Measurements from ENCODE around the gene STARD10. TPM values are rescaled to one million over a fixed set of nuclear protein-coding genes. Genes with fewer than 3 reads are reported as not detected.

STARD10 gene
- total and polyA plus RNA-seq, 4 donors = 70.5 to 328 (median 232) TPM

DNA sequence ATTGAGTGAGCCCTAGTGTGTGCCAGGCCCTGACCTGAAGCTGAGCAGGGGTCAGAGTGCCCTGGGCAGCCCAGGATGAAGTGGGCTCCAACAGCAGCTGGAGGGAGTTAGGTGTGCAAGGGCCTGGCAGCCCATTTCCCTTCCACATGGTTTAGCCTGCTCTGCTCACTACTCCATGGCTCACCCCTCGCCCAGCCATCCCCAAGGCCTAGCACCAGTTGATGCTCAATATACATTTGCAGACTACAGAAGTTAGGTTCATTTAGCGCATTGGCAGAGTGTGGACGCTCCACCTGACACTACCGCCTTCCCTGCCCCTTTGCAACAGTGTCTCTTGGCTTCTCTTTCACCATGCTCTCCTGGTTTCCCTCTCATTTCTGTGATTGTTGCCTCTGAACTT lies 24.1 kb upstream of the STARD10 start:
- no peak overlapping the region for H3K9ac ChIP-seq (ENCODE audit: low read depth in 1 of 2, low read length in 2 of 2)
- H3K27ac ChIP-seq (ENCODE audit: low read depth in 1 of 2, low read length in 2 of 2) = no peak overlapping the region
- H3K4me1 ChIP-seq (ENCODE audit: control insufficient read depth in 4 of 4, insufficient read depth in 4 of 4, low read length in 3 of 4) = peaks cover 9 to 35% (median 27%) of the 10 kb centered on the region in 4 donors
- no peaks in the 10 kb centered on the region for H3K27me3 ChIP-seq (ENCODE audit: control insufficient read depth in 4 of 4, insufficient read depth in 4 of 4, low read length in 3 of 4)
- no peak for TF ChIP-seq HNF4A (conservative IDR thresholded peaks at IDR 0.05)
- TF ChIP-seq SP1 (IDR thresholded peaks at IDR 0.05) = no peak
- TF ChIP-seq, protein P1, sequence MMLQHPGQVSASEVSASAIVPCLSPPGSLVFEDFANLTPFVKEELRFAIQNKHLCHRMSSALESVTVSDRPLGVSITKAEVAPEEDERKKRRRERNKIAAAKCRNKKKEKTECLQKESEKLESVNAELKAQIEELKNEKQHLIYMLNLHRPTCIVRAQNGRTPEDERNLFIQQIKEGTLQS (IDR thresholded peaks at IDR 0.05) = no peak
- no peak for TF ChIP-seq HNF4G (IDR thresholded peaks at IDR 0.05)
- TF ChIP-seq FOXA1 (IDR thresholded peaks at IDR 0.05) = no peak
- TF ChIP-seq, protein P2, sequence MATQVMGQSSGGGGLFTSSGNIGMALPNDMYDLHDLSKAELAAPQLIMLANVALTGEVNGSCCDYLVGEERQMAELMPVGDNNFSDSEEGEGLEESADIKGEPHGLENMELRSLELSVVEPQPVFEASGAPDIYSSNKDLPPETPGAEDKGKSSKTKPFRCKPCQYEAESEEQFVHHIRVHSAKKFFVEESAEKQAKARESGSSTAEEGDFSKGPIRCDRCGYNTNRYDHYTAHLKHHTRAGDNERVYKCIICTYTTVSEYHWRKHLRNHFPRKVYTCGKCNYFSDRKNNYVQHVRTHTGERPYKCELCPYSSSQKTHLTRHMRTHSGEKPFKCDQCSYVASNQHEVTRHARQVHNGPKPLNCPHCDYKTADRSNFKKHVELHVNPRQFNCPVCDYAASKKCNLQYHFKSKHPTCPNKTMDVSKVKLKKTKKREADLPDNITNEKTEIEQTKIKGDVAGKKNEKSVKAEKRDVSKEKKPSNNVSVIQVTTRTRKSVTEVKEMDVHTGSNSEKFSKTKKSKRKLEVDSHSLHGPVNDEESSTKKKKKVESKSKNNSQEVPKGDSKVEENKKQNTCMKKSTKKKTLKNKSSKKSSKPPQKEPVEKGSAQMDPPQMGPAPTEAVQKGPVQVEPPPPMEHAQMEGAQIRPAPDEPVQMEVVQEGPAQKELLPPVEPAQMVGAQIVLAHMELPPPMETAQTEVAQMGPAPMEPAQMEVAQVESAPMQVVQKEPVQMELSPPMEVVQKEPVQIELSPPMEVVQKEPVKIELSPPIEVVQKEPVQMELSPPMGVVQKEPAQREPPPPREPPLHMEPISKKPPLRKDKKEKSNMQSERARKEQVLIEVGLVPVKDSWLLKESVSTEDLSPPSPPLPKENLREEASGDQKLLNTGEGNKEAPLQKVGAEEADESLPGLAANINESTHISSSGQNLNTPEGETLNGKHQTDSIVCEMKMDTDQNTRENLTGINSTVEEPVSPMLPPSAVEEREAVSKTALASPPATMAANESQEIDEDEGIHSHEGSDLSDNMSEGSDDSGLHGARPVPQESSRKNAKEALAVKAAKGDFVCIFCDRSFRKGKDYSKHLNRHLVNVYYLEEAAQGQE (IDR thresholded peaks at IDR 0.05) = no peak
- TF ChIP-seq FOXA2 (IDR thresholded peaks at IDR 0.05) = no peak
- TF ChIP-seq, protein P3, sequence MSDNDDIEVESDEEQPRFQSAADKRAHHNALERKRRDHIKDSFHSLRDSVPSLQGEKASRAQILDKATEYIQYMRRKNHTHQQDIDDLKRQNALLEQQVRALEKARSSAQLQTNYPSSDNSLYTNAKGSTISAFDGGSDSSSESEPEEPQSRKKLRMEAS (IDR thresholded peaks at IDR 0.05) = no peak
- no peak for TF ChIP-seq NR2F2 (IDR thresholded peaks at IDR 0.05)
- TF ChIP-seq RAD21 (IDR thresholded peaks at IDR 0.05) = no peak
- no peak overlapping the region for H3K4me3 ChIP-seq (ENCODE audit: low read depth in 1 of 3, low read length in 3 of 3)
- no peak for DNase-seq (ENCODE audit: low spot score)
- no peaks in the 10 kb centered on the region for H3K9me3 ChIP-seq (ENCODE audit: control insufficient read depth in 4 of 4, low read length in 3 of 4)
- 98% methylated on average over 4 of the region's 4 CpGs for WGBS
- peaks cover 0 to 17% (median 3%) of the 10 kb centered on the region in 4 donors for H3K36me3 ChIP-seq (ENCODE audit: control insufficient read depth in 4 of 4, insufficient read depth in 3 of 4, low read depth in 1 of 4, low read length in 3 of 4)

DNA sequence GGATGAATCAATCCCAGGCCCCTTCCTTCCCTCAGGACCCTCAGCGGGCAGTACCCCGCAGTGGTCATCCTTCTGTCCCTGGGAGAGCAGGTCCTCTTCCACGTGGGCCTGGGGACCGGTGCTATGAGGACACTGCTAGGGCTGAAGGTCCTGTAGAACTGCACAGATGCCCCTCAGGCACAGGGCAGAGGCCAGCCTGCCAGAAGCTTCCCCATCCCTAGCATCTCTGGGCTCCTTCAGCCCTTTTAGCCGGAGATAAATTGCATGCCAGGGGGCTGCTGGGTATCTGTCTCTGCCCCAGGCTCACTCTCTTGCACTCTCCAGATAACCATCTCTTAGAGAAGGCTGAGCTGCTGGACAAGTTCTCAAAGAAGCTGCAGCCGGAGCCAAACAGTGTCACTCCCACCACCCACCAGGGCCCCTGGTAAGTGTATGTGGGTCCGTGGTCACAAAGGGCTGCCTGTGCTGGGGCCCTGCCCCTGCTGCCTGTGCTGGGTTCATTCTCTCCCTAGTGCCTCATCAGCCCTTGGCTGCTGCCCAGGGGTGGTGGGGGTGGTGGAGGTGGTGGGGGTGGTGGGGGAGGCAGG lies 22.6 kb upstream of the STARD10 start:
- Histone ChIP-seq H3K9me3 (ENCODE audit: control insufficient read depth in 4 of 4, low read length in 3 of 4) (no peaks in the 10 kb centered on the region), H3K9ac (ENCODE audit: low read depth in 1 of 2, low read length in 2 of 2) (peak overlapping the region in 1 of 2 donors; percentile 45), H3K27ac (ENCODE audit: low read depth in 1 of 2, low read length in 2 of 2) (peak overlapping the region in 1 of 2 donors; percentile 21), H3K27me3 (ENCODE audit: control insufficient read depth in 4 of 4, insufficient read depth in 4 of 4, low read length in 3 of 4) (no peaks in the 10 kb centered on the region), H3K36me3 (ENCODE audit: control insufficient read depth in 4 of 4, insufficient read depth in 3 of 4, low read depth in 1 of 4, low read length in 3 of 4) (peaks cover 0 to 17% (median 3%) of the 10 kb centered on the region in 4 donors), H3K4me3 (ENCODE audit: low read depth in 1 of 3, low read length in 3 of 3) (no peak overlapping the region), H3K4me1 (ENCODE audit: control insufficient read depth in 4 of 4, insufficient read depth in 4 of 4, low read length in 3 of 4) (peaks cover 8 to 34% (median 26%) of the 10 kb centered on the region in 4 donors)
- DNase-seq (ENCODE audit: low spot score) = no peak
- TF ChIP-seq RAD21 (IDR thresholded peaks at IDR 0.05) = no peak
- no peak for TF ChIP-seq GABPA (IDR thresholded peaks at IDR 0.05 in 1 of 2, conservative IDR thresholded peaks at IDR 0.05 in 1 of 2)
- TF ChIP-seq, protein P3 (IDR thresholded peaks at IDR 0.05) = no peak
- no peak for TF ChIP-seq YY1 (IDR thresholded peaks at IDR 0.05)
- TF ChIP-seq, protein P1 (IDR thresholded peaks at IDR 0.05) = no peak
- no peak for TF ChIP-seq RXRA (IDR thresholded peaks at IDR 0.05)
- no peak for TF ChIP-seq SP1 (IDR thresholded peaks at IDR 0.05)
- TF ChIP-seq TAF1 (conservative IDR thresholded peaks at IDR 0.05) = no peak
- TF ChIP-seq, protein P4, sequence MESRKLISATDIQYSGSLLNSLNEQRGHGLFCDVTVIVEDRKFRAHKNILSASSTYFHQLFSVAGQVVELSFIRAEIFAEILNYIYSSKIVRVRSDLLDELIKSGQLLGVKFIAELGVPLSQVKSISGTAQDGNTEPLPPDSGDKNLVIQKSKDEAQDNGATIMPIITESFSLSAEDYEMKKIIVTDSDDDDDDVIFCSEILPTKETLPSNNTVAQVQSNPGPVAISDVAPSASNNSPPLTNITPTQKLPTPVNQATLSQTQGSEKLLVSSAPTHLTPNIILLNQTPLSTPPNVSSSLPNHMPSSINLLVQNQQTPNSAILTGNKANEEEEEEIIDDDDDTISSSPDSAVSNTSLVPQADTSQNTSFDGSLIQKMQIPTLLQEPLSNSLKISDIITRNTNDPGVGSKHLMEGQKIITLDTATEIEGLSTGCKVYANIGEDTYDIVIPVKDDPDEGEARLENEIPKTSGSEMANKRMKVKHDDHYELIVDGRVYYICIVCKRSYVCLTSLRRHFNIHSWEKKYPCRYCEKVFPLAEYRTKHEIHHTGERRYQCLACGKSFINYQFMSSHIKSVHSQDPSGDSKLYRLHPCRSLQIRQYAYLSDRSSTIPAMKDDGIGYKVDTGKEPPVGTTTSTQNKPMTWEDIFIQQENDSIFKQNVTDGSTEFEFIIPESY (IDR thresholded peaks at IDR 0.05) = no peak
- no peak for TF ChIP-seq EGR1 (IDR thresholded peaks at IDR 0.05; ENCODE audit: low read depth in 2 of 2)
- TF ChIP-seq, protein P2 (IDR thresholded peaks at IDR 0.05) = no peak
- no peak for TF ChIP-seq HNF4A (conservative IDR thresholded peaks at IDR 0.05)
- no peak for TF ChIP-seq NR2F2 (IDR thresholded peaks at IDR 0.05)
- no peak for TF ChIP-seq FOXA2 (IDR thresholded peaks at IDR 0.05)
- TF ChIP-seq, protein P5, sequence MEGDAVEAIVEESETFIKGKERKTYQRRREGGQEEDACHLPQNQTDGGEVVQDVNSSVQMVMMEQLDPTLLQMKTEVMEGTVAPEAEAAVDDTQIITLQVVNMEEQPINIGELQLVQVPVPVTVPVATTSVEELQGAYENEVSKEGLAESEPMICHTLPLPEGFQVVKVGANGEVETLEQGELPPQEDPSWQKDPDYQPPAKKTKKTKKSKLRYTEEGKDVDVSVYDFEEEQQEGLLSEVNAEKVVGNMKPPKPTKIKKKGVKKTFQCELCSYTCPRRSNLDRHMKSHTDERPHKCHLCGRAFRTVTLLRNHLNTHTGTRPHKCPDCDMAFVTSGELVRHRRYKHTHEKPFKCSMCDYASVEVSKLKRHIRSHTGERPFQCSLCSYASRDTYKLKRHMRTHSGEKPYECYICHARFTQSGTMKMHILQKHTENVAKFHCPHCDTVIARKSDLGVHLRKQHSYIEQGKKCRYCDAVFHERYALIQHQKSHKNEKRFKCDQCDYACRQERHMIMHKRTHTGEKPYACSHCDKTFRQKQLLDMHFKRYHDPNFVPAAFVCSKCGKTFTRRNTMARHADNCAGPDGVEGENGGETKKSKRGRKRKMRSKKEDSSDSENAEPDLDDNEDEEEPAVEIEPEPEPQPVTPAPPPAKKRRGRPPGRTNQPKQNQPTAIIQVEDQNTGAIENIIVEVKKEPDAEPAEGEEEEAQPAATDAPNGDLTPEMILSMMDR (IDR thresholded peaks at IDR 0.05; ENCODE audit: low read depth, low read length, missing input control) = no peak
- TF ChIP-seq FOXA1 (IDR thresholded peaks at IDR 0.05) = no peak
- TF ChIP-seq HNF4G (IDR thresholded peaks at IDR 0.05) = no peak
- WGBS = 80% methylated on average over 7 of the region's 7 CpGs
